GM10266 (cell line): ENCODE data around the gene OTOP1.
"Not testable (repeated sequence)": the region's sequence is repeated elsewhere in the genome, so short reads cannot be mapped to it uniquely, and the experiment has no call there.

Experiments used
- DNase-seq: peaks from one replicate; pipeline ENCODE4 v3.0.0; 2012; ENCODE audit errors: extremely low spot score
- CTCF ChIP-seq: IDR thresholded peaks from 2 replicates; pipeline ENCODE4 v1.5.1; 2012; ENCODE audit warnings: mild to moderate bottlenecking, low read depth; ENCODE audit not compliant: control insufficient read depth, insufficient read depth; ENCODE audit errors: missing control alignments

OTOP1 gene

DNA sequence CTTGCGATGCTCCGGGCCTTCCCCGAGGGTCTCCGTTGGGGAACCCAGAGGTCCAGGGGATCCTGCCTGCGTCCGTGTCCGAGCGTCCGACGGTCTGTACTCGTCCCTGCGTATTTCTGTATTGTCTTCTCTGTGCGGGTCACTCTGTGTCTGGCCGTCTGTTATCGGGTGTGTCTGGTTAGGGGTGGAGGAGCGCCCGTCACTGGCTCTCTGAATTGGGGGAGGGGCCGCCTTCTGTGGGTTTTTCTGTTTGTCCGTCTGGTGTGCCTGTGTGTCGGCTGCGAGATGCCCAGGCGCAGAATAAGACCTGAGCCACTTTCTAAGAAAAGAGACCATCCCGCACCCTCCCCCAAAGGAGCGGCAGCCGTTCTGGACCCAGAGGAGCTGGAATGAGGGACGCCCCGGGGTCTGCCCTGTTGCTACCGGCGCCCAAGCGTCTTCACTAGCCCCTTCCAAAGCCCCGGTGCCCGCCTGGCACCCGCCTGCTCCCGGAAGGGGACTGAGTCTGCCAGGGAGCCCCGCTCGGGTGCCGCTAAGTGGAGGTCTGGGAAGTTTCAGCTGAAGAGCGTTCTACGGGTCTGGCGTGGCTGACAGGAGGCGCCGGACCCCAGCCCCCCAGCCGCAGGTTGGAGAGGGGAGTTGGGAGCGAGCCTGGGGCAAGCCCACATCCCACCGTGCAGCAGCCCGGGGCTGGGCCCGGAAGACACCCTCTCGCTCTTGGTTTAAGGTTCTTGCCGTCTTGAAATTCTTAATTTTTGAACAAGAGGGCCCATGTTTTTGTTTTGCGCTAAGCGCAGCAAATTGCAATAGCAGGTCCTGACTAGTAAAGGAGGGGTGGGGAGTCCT is 1.0 kb upstream of the OTOP1 start:
- no peak for TF ChIP-seq CTCF
- no peak for DNase-seq

GRCh38 chr4:4225915-4226605 is 669 bp downstream of the OTOP1 start:
- no peak for TF ChIP-seq CTCF
- DNase-seq, result no peak

DNA sequence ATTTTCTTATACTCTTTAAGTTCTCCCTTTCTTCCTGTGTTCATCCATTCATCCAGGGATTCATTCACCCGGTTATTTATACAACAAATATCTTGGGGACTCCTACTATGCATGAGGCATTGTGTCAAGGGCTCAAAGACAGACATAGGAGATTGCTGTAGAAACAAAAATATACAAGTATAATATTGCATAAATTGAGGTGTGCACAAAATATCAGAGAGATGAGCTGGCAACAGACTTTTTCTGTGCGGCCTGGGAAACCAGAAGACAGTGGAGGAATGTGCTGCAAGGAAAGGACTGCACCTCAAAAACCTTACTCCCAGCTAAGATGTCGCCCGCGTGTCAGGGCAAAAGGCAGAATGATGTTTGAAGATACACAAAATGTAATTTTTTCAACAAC is 9.6 kb downstream of the OTOP1 start:
- TF ChIP-seq CTCF, result no peak
- DNase-seq, result no peak

DNA sequence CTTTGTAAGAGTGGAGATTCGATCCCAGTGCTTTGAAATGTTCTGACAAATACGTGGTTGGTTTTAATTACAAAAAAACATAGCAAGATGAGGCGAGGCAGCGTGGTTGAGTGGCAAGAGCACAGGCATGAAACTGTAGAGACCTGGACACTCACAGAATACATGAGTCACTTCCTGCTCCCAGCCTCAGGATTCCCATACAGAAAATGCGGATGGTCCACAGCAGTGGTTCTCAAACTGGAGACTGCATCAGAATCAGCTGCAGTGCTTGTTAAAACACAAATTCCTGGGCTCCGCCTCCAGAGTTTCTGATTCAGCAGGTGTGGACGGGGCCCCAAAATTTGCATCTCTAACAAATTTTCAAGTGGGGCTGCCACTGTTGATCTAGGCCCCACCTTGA is 10.1 kb downstream of the OTOP1 start:
- no peak for DNase-seq
- no peak for TF ChIP-seq CTCF

- not testable (repeated sequence) for DNase-seq
Observed at GRCh38 chr4:4213674-4214073, 13.1 kb downstream of the OTOP1 start.

- DNase-seq, result no peak
- TF ChIP-seq CTCF, result no peak
Observed at GRCh38 chr4:4206204-4206603, 20.5 kb downstream of the OTOP1 start.

- no peak for TF ChIP-seq CTCF
- no peak for DNase-seq
Observed at GRCh38 chr4:4204401-4204745, 22.4 kb downstream of the OTOP1 start.
